Erythroblast (primary cell): ENCODE results near the gene CDC45.

Source experiments
- GATA1 ChIP-seq: IDR thresholded peaks from 2 replicates; pipeline ENCODE4 v1.6.1; 2011; ENCODE audit warnings: low read depth, mild to moderate bottlenecking, control low read depth, low read length, moderate library complexity
- POLR2A ChIP-seq: IDR thresholded peaks from 2 replicates; pipeline ENCODE4 v1.6.1; 2011; ENCODE audit warnings: mild to moderate bottlenecking, low read length

- TF ChIP-seq POLR2A (no peak), GATA1 (no peak)
Measured at GRCh38 chr22:19448076-19448607, 31.6 kb upstream of the CDC45 start.
